ENCODE results near the gene SSX7. TPM values are rescaled to one million over a fixed set of nuclear protein-coding genes. Genes with fewer than 3 reads are reported as not detected.

The SSX7 gene
- total RNA-seq, 4 donors from 2014 or later, result not detected

DNA sequence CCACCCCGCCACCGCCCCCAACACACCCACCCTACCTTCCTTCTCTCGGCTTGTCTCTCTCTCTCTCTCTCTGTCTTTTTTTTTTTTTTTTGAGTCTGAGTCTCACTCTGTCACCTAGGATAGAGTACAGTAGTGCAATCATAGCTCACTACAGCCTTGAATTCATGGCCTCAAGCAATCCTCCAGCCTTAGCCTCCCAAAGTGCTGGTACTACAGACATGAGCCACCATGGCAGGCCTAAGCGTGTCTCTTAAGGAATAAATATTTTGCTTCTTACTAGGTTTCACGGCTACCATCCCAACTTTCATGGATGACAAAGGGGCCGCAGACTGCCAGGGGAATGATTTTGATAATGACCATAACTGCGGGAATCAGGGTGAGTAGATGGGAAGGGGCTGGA lies 55.8 kb downstream of the SSX7 start:
- Histone ChIP-seq H3K27ac (no peak overlapping the region), H3K9me3 (no peaks in the 10 kb centered on the region), H3K4me3 (no peak overlapping the region), H3K36me3 (no peaks in the 10 kb centered on the region), H3K4me1 (no peaks in the 10 kb centered on the region), H3K27me3 (no peaks in the 10 kb centered on the region)
- no peak for ATAC-seq
- in situ Hi-C loops (cut with MboI; ENCODE audit: low sequenced_read_pairs in 4 of 4), result loop anchor here in 1 of 4 donors (25.0 kb wide), 1 partner anchor 388 kb away; no protein-coding TSS in a partner anchor
- intact Hi-C loops (cut with DNase I; ENCODE audit: low total_unique reads), result no loop called here
- TF ChIP-seq, protein P1, sequence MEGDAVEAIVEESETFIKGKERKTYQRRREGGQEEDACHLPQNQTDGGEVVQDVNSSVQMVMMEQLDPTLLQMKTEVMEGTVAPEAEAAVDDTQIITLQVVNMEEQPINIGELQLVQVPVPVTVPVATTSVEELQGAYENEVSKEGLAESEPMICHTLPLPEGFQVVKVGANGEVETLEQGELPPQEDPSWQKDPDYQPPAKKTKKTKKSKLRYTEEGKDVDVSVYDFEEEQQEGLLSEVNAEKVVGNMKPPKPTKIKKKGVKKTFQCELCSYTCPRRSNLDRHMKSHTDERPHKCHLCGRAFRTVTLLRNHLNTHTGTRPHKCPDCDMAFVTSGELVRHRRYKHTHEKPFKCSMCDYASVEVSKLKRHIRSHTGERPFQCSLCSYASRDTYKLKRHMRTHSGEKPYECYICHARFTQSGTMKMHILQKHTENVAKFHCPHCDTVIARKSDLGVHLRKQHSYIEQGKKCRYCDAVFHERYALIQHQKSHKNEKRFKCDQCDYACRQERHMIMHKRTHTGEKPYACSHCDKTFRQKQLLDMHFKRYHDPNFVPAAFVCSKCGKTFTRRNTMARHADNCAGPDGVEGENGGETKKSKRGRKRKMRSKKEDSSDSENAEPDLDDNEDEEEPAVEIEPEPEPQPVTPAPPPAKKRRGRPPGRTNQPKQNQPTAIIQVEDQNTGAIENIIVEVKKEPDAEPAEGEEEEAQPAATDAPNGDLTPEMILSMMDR (IDR thresholded peaks at IDR 0.05 in 4 of 5, conservative IDR thresholded peaks at IDR 0.05 in 1 of 5), result no peak
- TF ChIP-seq POLR2A (IDR thresholded peaks at IDR 0.05), result no peak
- DNase-seq, result no peak

DNA sequence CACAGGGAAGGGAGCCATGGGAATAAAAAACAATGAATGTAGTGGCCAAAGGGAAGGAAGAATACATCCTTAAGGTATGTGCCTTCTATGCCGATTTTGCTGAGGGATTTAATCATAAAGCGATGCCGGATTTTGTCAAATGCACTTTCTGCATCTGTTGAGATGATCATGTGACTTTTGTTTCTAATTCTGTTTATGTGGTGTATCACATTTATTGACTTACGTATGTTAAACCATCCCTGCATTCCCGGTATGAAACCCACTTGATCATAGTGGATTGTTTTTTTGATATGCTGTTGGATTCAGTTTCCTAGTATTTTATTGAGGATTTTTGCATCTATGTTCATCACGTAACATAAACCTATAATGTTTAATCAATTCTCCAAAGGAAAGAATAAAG lies 60.0 kb downstream of the SSX7 start:
- ATAC-seq (no peak), DNase-seq (no peak)
- H3K27ac ChIP-seq, result no peak overlapping the region
- no peaks in the 10 kb centered on the region for H3K4me1 ChIP-seq
- H3K36me3 ChIP-seq, result no peaks in the 10 kb centered on the region
- TF ChIP-seq, protein P1 (IDR thresholded peaks at IDR 0.05 in 4 of 5, conservative IDR thresholded peaks at IDR 0.05 in 1 of 5), result no peak
- TF ChIP-seq POLR2A (IDR thresholded peaks at IDR 0.05), result no peak
- intact Hi-C loops (cut with DNase I; ENCODE audit: low total_unique reads), result no loop called here
- H3K4me3 ChIP-seq, result no peak overlapping the region
- in situ Hi-C loops (cut with MboI; ENCODE audit: low sequenced_read_pairs in 4 of 4), result loop anchor here in 1 of 4 donors (25.0 kb wide), 1 partner anchor 393 kb away; no protein-coding TSS in a partner anchor
- H3K9me3 ChIP-seq, result no peaks in the 10 kb centered on the region
- H3K27me3 ChIP-seq, result no peaks in the 10 kb centered on the region

Other genes with a start within 250 kb of the SSX7 start
- not detected for gene XAGE1A, start 159.1 kb downstream of the SSX7 start, total RNA-seq
- gene XAGE1B, start 137.8 kb downstream of the SSX7 start, total RNA-seq, result not detected
- gene SSX2, start 52.3 kb upstream of the SSX7 start, total RNA-seq, result not detected
- not detected for gene SSX2B, start 96.4 kb upstream of the SSX7 start, total RNA-seq
- gene SPANXN5, start 142.5 kb upstream of the SSX7 start, total RNA-seq, result not detected
- not detected for gene XAGE5, start 156.4 kb upstream of the SSX7 start, total RNA-seq
- not detected for gene XAGE3, start 213.2 kb upstream of the SSX7 start, total RNA-seq
- gene FAM156B, start 242.4 kb upstream of the SSX7 start, total RNA-seq, result 1 to 10 TPM in 2 of 4 donors, under 1 TPM in 2; 0.13 to 7.8 (median 0.85) TPM